A549 treated with AZD2906 at 1 μM for 4 hours (cell line): Measurements from ENCODE around the gene BSPRY. TPM values are rescaled to one million over a fixed set of nuclear protein-coding genes. Genes with fewer than 3 reads are reported as not detected.

Experiments
- total RNA-seq: library from RNA; stranded (reverse); fragments of 200-300 nt; extraction: Qiagen RNA extraction; gene quantifications from 5 replicates; pipeline ENCODE4 v1.2.3, GENCODE V29; 2022

The BSPRY gene
- total RNA-seq = 0.07 to 0.12 TPM (median 0.09 TPM) in 5 replicates

DNA sequence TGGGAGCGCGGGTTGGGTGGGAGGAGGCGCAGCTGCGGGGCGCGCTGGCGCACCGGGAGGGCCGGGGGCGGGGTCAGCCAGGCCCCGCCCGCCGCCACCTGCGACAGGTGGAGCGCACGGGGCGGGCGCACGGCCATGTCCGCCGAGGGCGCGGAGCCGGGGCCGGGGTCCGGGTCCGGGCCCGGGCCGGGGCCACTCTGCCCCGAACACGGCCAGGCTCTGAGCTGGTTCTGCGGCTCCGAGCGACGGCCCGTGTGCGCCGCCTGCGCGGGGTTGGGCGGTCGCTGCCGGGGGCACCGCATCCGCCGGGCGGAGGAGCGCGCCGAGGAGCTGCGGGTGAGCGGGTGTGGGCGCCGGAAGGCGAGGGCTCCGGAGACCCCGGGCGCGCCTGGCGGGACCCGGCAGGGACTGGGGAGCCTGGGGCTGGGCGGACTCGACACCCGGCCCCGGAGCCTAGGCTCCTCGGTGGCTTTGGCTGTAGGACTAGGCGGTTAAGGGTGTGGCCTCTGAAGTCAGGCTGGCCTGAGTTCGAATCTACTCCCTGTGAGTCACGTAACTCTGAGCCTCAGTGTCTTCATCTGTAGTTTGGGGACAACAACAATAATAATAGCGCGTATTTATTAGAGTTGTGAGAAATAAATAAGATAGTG, at the start of gene BSPRY:
TSS of gene BSPRY (plus strand) at position 97 of the 650 bp plus-strand sequence. CDS start at position 136, 39 bp downstream.

GRCh38 chr9:113302792-113303418, 46.4 kb upstream of the BSPRY start, which contains the start of gene RNF183:
Gene RNF183 (minus strand): TSS chr9:113303376. CDS start chr9:113298184, 5,192 bp downstream.

DNA sequence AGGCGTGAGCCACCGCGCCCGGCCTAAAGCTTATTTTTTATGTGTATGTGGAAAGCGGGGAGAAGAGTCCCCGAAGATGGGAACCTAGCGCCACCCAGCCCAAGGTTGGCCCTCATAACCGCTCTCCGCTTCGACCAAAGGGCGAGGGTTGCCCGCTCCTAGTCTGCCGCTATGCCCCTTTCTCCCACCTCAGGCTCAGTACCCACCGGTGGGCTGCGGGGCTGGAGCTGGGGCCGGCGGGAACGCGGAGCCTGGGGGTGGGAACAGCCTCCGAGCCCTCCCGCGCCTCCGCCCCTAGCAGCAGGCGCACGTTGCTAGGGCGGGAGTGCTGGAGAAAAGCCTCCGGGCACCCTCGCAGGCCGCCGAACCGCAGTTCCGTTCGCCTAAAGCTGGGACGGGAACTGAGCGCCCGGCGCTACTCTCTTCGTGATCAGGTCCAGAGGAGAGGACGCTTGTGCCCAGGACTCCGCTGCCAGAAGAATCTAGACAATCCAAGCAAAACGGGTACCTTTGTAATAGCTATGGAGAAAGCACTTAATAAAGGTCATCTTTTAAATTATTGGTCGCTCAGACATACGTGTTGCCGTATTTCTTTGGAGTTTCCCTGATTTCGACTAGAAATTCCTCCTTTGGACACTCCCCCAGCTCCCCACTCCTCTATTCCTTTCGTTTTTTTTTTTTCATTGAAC, 9.2 kb upstream of the BSPRY start, which contains the start of gene WDR31:
TSS of gene WDR31 (minus strand) at position 265 of the 689 bp plus-strand sequence. CDS start 8,253 bp downstream, outside the sequence.

GRCh38 chr9:113376634-113377567, 27.6 kb downstream of the BSPRY start, which contains the start of gene HDHD3:
Gene HDHD3 (minus strand): TSS chr9:113376986. CDS start chr9:113374354, 2,632 bp downstream.

GRCh38 chr9:113401027-113401792, 51.9 kb downstream of the BSPRY start, which contains the start of gene ALAD:
Gene ALAD (minus strand): TSS chr9:113401284. CDS start chr9:113393559, 7,725 bp downstream.

DNA sequence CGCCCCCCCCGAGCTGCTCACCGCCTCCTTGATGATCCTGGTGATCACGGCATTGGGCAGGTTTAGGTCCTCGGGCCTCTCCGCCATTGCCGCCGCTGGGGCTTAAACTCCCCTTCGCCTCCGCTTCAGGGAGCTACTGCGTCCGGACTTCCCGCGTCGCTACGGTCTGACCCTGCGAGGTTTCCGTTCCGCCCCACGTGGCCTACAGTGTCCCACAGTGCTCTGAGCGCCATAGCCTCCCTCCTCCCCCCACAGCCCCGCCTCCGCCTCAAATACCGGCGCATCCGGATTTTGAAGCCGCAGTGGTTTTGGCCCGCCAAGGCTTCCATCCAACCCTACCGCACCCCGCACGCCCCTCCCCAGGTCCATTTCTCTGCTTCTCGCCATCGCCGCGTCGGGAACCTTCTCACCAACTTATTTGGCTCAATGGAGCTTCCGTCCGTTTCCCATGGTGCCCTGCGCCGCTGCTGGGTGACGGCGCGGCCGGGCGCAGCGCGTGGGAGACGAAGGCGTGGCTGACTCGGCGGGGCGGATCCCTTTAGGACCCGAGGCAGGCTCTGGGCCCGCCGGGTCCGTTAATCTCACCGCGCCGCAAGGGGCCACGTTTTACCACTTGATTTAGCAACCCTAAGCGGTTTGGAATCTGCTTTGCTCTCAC, 61.0 kb downstream of the BSPRY start, which contains the start of the genes C9orf43 and POLE3:
TSS of gene C9orf43 (plus strand) at position 541 of the 658 bp plus-strand sequence. CDS start 2,747 bp downstream, outside the sequence.
TSS of gene POLE3 (minus strand) at position 469 of the 658 bp plus-strand sequence. CDS start at position 87, 382 bp downstream.

Other genes with a start within 250 kb of the BSPRY start
- 7.7 to 8.5 TPM (median 8.0 TPM) in 5 replicates for gene SLC31A2, start 198.5 kb upstream of the BSPRY start, total RNA-seq
- 15.9 to 17.3 TPM (median 16.3 TPM) in 5 replicates for gene FKBP15, start 128.3 kb upstream of the BSPRY start, total RNA-seq
- gene SLC31A1, start 128.0 kb upstream of the BSPRY start, total RNA-seq = 16.9 to 21.8 TPM (median 17.7 TPM) in 5 replicates
- gene CDC26, start 74.0 kb upstream of the BSPRY start, total RNA-seq = 41.2 to 56.4 TPM (median 45.1 TPM) in 5 replicates
- 48.8 to 57.9 TPM (median 52.0 TPM) in 5 replicates for gene PRPF4, start 73.9 kb upstream of the BSPRY start, total RNA-seq
- 0.10 to 0.19 TPM in 2 of 5 replicates, not detected in the others for gene RNF183, start 46.2 kb upstream of the BSPRY start, total RNA-seq
- gene WDR31, start 9.3 kb upstream of the BSPRY start, total RNA-seq = 0.96 to 1.4 TPM (median 1.1 TPM) in 5 replicates
- gene HDHD3, start 27.4 kb downstream of the BSPRY start, total RNA-seq = 20.3 to 24.8 TPM (median 22.6 TPM) in 5 replicates
- 12.9 to 17.1 TPM (median 14.3 TPM) in 5 replicates for gene ALAD, start 51.7 kb downstream of the BSPRY start, total RNA-seq
- 96.3 to 116 TPM (median 103 TPM) in 5 replicates for gene POLE3, start 61.1 kb downstream of the BSPRY start, total RNA-seq
- 0.30 to 0.73 TPM (median 0.54 TPM) in 5 replicates for gene C9orf43, start 61.2 kb downstream of the BSPRY start, total RNA-seq
- gene RGS3, start 114.2 kb downstream of the BSPRY start, total RNA-seq = 13.8 to 18.1 TPM (median 16.2 TPM) in 5 replicates